Kidney (tissue), 14 donors: ENCODE measurements around the gene NR3C1. TPM values are rescaled to one million over a fixed set of nuclear protein-coding genes. Genes with fewer than 3 reads are reported as not detected.

ENCODE experiments used
- DNase-seq, 5 donors: peaks; one replicate each; pipeline ENCODE4 v3.0.0-alpha.2; 2013 to 2020
- FAIRE-seq: peaks from 2 replicates; lab custom pipeline; 2012; peaks lifted over from hg19 to GRCh38; lab: Jason Lieb, UNC
- H3K27ac ChIP-seq, 2 donors: one replicate each; pipeline ENCODE4 v1.7.0; 2013; ENCODE audit warnings: low read depth in 2 of 2, low read length in 2 of 2, inconsistent platforms in 1 of 2
- H3K27me3 ChIP-seq: one replicate; pipeline ENCODE4 v1.7.1; 2013; ENCODE audit warnings: low read length, inconsistent platforms; ENCODE audit not compliant: control insufficient read depth, insufficient read depth
- H3K36me3 ChIP-seq, 3 donors: one replicate each; pipeline versions ENCODE4 v1.7.0 to v1.7.1; 2013; ENCODE audit warnings: low read length in 3 of 3, control low read depth in 1 of 3, inconsistent platforms in 1 of 3; ENCODE audit not compliant: insufficient read depth in 3 of 3, control insufficient read depth in 2 of 3
- H3K4me1 ChIP-seq, 3 donors: one replicate each; pipeline versions ENCODE4 v1.7.0 to v1.7.1; 2013; ENCODE audit warnings: low read length in 3 of 3, inconsistent platforms in 1 of 3, low read depth in 1 of 3; ENCODE audit not compliant: control insufficient read depth in 2 of 3, insufficient read depth in 2 of 3
- H3K4me3 ChIP-seq, 3 donors: one replicate each; pipeline versions ENCODE4 v1.7.0 to v1.8.1; 2013; ENCODE audit warnings: low read length in 3 of 3, control low read depth in 1 of 3, inconsistent platforms in 1 of 3
- H3K9ac ChIP-seq, 3 donors: one replicate each; pipeline versions ENCODE4 v1.7.0 to v1.7.1; 2013; ENCODE audit warnings: low read length in 3 of 3, control low read depth in 1 of 3, inconsistent platforms in 1 of 3
- H3K9me3 ChIP-seq, 3 donors: one replicate each; pipeline versions ENCODE4 v1.7.0 to v1.7.1; 2013; ENCODE audit warnings: low read length in 3 of 3, control low read depth in 1 of 3, inconsistent platforms in 1 of 3; ENCODE audit not compliant: control insufficient read depth in 2 of 3, insufficient read depth in 1 of 3
- intact Hi-C: fragments of 100-400 bp; cut with DNase I; formaldehyde crosslinking; loops from one replicate; pipeline ENCODE4 v1.11.1; 2022
- polyA plus RNA-seq: library from polyadenylated mRNA; stranded (reverse); fragments of 350-450 nt; fragmentation: Illumina TruSeq; extraction: RNeasy Lipid Tissue Mini Kit (QIAGEN cat#74804); gene quantifications from one replicate; pipeline ENCODE4 v1.2.3, GENCODE V29; 2014; ENCODE audit warnings: low read depth, low replicate concordance; ENCODE audit not compliant: insufficient read depth
- total RNA-seq: library from RNA; stranded (reverse); fragmentation: NEBNext Ultra II Directional; extraction: Animal tissue kit (Norgen Biotek cat#: 25700); gene quantifications from one replicate; pipeline ENCODE4 v1.2.1, GENCODE V29; 2021
- TF ChIP-seq, protein P1 (sequence below): IDR thresholded peaks from 3 replicates; pipeline ENCODE4 v1.5.1; 2012; ENCODE audit warnings: mild to moderate bottlenecking, moderate library complexity, borderline replicate concordance; ENCODE audit not compliant: insufficient read depth; ENCODE audit errors: extremely low read depth
- donor health status: control.
- donor health status: control.
- donor health status: control.
- donor health status: control.
- donor health status: control.
- donor health status: DM: yes; HTN: yes; CAD: no.
- donor health status: Normal renal cell carcinoma (clear cell type).

NR3C1 gene
- total and polyA plus RNA-seq, 2 donors from 2014 or later = 23.4 to 69.0 TPM

DNA sequence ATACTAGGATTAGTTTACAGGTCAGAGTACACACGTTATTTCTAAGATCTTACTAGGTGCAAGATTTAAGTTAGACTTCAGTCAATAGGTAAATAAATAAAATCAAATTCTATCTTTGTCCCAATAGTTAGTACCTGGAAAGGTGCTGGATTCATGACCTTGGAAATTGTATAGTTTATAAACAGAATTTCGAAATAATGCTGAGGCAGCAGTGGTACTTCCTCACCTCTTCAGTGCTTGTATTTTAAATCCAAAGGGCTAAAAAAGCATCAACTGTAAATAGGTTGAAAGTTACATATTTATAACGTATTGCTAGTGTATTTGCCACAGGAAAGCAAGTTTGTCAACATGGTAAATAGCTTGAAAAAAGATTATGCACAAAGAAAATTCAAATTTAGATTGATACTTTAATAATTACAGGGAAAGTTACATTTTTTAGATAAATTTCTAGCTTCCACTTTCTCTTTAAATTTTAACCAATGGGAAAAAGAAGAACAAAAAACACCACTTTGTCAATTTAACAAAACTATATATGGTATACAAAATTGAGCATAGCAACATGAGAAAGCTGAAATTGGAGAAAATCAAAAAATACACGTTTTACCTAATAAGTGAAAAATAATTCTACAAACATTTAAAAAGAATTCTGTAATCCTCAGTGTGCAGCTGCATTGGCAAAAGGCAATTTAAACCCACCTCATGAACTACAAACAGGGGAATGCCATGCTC is 46.5 kb downstream of the NR3C1 start:
- H3K9me3 ChIP-seq = no peaks in the 10 kb centered on the region
- no peak overlapping the region for H3K27ac ChIP-seq
- no peaks in the 10 kb centered on the region for H3K27me3 ChIP-seq
- intact Hi-C loops = no loop called here
- peaks cover 0 to 18% (median 4%) of the 10 kb centered on the region in 3 donors for H3K4me1 ChIP-seq
- FAIRE-seq (no peak), DNase-seq (no peak)
- no peaks in the 10 kb centered on the region for H3K36me3 ChIP-seq
- TF ChIP-seq, protein P1, sequence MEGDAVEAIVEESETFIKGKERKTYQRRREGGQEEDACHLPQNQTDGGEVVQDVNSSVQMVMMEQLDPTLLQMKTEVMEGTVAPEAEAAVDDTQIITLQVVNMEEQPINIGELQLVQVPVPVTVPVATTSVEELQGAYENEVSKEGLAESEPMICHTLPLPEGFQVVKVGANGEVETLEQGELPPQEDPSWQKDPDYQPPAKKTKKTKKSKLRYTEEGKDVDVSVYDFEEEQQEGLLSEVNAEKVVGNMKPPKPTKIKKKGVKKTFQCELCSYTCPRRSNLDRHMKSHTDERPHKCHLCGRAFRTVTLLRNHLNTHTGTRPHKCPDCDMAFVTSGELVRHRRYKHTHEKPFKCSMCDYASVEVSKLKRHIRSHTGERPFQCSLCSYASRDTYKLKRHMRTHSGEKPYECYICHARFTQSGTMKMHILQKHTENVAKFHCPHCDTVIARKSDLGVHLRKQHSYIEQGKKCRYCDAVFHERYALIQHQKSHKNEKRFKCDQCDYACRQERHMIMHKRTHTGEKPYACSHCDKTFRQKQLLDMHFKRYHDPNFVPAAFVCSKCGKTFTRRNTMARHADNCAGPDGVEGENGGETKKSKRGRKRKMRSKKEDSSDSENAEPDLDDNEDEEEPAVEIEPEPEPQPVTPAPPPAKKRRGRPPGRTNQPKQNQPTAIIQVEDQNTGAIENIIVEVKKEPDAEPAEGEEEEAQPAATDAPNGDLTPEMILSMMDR = no peak
- H3K4me3 ChIP-seq = no peak overlapping the region
- H3K9ac ChIP-seq = no peak overlapping the region

DNA sequence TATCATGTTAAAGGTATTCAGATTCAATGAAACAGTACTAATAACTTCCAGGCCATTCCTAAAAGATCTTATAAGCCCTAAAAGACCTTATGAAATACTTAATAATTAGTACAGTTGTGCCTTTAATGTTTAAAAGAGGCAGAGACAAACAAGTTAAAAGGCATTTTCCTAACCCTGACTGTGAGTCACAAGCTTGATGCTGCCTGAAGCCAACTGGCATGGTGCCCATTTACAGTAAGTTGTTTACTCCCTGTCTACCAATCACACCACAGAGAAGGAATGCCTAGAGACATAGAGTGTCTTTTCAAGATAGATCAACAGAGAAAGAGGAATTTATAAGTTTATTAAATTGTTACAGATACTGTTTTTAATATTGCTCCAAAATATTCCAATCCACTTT is 47.8 kb downstream of the NR3C1 start:
- TF ChIP-seq, protein P1 = no peak
- H3K36me3 ChIP-seq = no peaks in the 10 kb centered on the region
- no peak overlapping the region for H3K9ac ChIP-seq
- H3K4me1 ChIP-seq = peaks cover 0 to 18% (median 5%) of the 10 kb centered on the region in 3 donors
- no peak overlapping the region for H3K4me3 ChIP-seq
- FAIRE-seq (peak; percentile 52), DNase-seq (peak in 4 of 5 donors; percentile 18 to 85 (median 68))
- H3K27me3 ChIP-seq = no peaks in the 10 kb centered on the region
- no peak overlapping the region for H3K27ac ChIP-seq
- no peaks in the 10 kb centered on the region for H3K9me3 ChIP-seq
- intact Hi-C loops = no loop called here

DNA sequence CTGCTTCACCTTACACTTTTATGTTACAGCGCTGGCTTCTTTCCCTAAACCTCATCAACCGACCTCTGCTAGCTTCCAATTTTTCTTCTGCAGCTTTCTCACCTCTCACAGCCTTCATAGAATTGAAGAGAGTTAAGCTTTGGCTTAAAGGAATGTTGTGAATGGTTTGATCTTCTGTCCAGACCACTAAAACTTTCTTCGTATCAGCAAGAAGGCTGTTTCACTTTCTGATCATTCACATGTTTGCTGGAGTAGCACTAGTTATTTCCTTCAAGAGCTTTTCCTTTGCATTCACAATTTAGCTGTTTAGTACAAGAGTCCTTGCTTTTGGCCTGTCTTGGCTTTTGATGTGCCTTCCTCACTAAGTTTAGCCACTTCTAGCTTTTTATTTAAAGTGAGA is 49.5 kb downstream of the NR3C1 start:
- intact Hi-C loops = no loop called here
- no peak for FAIRE-seq
- TF ChIP-seq, protein P1 = no peak
- no peaks in the 10 kb centered on the region for H3K36me3 ChIP-seq
- no peak overlapping the region for H3K27ac ChIP-seq
- no peaks in the 10 kb centered on the region for H3K27me3 ChIP-seq
- H3K4me1 ChIP-seq = peaks cover 0 to 18% (median 15%) of the 10 kb centered on the region in 3 donors
- peak overlapping the region in 1 of 3 donors; percentile 19 for H3K4me3 ChIP-seq
- H3K9me3 ChIP-seq = no peaks in the 10 kb centered on the region
- H3K9ac ChIP-seq = no peak overlapping the region
- no peak for DNase-seq

DNA sequence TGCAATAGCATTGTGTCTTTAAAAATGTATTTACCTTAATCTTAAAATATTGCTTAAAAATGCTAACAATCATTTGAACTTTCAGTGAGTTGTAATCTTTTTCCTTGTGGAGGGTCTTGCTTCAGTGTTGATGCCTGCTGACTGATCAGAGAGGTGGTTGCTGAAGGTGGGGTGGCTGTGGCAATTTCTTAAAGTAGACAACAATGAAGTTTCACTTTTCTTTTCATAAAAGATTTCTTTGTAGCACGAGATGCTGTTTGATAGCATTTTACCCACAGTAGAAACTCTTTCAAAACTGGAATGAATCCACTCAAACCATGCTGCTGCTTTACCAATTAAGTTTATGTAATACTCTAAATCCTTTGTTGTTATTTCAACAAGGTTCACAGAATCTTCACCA is 50.8 kb downstream of the NR3C1 start:
- H3K9me3 ChIP-seq = no peaks in the 10 kb centered on the region
- no peak overlapping the region for H3K9ac ChIP-seq
- H3K27ac ChIP-seq = no peak overlapping the region
- no peaks in the 10 kb centered on the region for H3K27me3 ChIP-seq
- no peaks in the 10 kb centered on the region for H3K36me3 ChIP-seq
- TF ChIP-seq, protein P1 = no peak
- DNase-seq = no peak
- H3K4me1 ChIP-seq = peaks cover 0 to 22% (median 15%) of the 10 kb centered on the region in 3 donors
- intact Hi-C loops = no loop called here
- no peak for FAIRE-seq
- no peak overlapping the region for H3K4me3 ChIP-seq
